Hematopoietic multipotent progenitor cell treated with erythropoietin and hydrocortisone succinate and interleukin-3 and kit ligand, for 8 days (in vitro differentiated cells): ENCODE results near the gene STAT3.
"Not testable (repeated sequence)": the region's sequence is repeated elsewhere in the genome, so short reads cannot be mapped to it uniquely, and the experiment has no call there.

Experiments
- DNase-seq: peaks from one replicate; pipeline ENCODE4 v3.0.0-alpha.2; 2015

The STAT3 gene

DNA sequence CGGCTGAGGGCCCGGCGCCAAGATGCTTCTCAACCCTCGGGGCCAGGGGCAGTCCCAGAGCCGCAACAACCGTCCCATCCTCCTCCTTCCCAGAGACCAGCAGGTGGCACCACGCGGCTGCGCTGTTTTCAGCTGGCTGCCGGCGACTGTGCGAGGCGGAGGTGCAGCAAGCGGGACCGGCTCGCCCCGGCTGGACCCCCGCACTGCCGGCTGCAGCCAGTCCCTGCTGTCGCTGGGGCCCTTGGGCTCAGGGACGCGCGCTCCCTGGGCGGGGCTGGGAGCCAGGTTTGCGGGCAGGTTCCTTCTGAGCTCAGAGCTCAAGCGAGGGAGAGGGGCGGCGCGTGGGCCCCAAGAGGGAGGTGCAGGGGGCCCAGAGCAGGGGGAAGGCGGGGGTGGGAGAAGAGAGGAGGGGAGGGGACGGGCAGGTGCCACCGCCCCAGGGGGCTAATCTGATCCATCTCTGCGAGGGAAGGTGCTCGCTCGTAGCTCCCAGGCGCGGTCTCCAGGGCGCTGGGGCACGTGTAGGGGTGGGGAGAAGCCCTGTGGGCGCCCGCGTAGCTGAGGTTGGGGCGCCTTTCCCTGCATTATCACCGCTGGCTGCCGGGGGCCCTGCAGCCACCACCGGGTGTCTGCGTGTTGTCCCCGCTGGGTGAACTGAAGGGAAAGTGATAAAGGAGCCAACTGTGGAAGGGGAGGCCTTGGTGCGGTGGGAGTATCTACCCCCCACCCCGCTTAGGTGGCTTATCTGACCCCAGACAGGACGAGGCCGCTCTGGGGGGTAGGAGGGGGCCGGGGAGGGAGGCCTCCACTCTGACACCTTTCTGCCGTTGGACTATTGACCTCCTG, 75.7 kb downstream of the STAT3 start:
- DNase-seq = peak; percentile 95

GRCh38 chr17:42312035-42312284, 76.3 kb downstream of the STAT3 start:
- DNase-seq = no peak

DNA sequence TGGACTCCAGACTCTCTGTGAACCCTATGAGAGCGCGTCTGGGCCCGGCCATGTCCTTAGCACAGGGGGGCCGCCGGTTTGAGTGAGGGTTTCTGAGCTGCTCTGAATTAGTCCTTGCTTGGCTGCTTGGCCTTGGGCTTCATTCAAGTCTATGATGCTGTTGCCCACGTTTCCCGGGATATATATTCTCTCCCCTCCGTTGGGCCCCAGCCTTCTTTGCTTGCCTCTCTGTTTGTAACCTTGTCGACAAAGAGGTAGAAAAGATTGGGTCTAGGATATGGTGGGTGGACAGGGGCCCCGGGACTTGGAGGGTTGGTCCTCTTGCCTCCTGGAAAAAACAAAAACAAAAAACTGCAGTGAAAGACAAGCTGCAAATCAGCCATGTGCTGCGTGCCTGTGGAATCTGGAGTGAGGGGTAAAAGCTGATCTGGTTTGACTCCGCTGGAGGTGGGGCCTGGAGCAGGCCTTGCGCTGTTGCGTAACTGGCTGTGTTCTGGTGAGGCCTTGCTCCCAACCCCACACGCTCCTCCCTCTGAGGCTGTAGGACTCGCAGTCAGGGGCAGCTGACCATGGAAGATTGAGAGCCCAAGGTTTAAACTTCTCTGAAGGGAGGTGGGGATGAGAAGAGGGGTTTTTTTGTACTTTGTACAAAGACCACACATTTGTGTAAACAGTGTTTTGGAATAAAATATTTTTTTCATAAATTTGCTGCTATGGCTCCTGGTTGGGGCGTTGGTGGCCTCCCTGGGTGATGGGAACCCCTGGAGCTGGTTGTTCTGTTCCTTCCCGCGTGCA, 76.8 kb downstream of the STAT3 start:
- DNase-seq = peak; percentile 95

DNA sequence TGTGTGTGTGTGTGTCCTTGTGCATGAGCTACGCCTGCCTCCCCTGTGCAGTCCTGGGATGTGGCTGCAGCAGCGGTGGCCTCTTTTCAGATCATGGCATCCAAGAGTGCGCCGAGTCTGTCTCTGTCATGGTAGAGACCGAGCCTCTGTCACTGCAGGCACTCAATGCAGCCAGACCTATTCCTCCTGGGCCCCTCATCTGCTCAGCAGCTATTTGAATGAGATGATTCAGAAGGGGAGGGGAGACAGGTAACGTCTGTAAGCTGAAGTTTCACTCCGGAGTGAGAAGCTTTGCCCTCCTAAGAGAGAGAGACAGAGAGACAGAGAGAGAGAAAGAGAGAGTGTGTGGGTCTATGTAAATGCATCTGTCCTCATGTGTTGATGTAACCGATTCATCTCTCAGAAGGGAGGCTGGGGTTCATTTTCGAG, 77.4 kb downstream of the STAT3 start:
- DNase-seq = peak; percentile 39

GRCh38 chr17:42309986-42310786, 78.1 kb downstream of the STAT3 start:
- DNase-seq = no peak

DNA sequence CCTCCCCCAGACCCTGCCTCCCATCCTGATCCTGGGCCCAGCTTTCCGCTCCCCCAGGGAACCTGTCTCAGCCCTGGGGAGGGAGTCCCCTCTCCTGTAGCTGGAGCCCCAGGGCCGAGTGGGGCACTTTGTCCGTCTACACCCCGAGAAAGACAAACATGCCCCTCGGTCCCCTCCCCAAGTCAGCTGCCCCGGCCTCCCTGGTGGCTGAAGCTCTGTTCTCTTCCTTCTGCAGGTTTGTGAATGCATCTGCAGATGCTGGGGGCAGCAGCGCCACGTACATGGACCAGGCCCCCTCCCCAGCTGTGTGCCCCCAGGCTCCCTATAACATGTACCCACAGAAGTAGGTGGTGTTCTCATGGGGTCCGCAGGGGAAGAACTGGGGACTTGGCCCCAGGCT, 79.1 kb downstream of the STAT3 start:
- no peak for DNase-seq

- DNase-seq = peak; percentile 56
Measured at GRCh38 chr17:42308446-42308845, 79.8 kb downstream of the STAT3 start.

- no peak for DNase-seq
Measured at GRCh38 chr17:42307362-42307927, 80.8 kb downstream of the STAT3 start.

GRCh38 chr17:42306385-42306667, 81.9 kb downstream of the STAT3 start:
- DNase-seq = no peak

DNA sequence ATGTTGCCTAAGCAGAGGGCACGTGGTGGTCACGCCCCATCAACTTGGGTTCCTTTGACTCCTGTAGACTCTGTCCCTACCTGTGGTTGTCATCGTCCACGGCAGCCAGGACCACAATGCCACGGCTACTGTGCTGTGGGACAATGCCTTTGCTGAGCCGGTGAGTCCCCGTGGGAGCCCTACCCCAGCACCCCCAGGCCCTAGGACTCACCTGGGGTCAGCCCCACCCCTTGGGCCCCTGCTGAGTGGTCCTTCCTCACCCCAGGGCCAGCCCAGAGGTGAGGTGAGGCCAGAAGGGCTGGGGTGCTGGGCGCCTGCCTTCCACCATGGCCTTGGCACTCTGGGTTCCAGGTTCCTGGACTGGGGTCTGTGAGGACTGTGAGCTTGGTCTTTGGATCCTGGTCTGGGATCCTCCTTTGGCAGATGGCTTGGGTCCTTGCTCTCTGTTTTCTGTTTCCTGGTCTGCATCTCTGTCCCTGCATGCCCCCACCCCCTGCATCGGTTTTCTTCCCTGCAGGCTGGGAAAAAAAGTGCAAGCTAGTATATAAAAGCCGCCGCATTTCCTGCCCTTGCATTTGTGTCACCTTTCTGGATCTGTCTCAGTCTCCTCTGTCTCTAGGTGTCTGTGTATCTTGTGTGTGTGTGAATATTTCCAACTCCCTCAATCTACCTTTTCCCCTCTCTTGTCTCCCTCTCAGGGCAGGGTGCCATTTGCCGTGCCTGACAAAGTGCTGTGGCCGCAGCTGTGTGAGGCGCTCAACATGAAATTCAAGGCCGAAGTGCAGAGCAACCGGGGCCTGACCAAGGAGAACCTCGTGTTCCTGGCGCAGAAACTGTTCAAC, 82.5 kb downstream of the STAT3 start:
- DNase-seq = no peak

GRCh38 chr17:42305031-42305330, 83.3 kb downstream of the STAT3 start:
- not testable (repeated sequence) for DNase-seq

DNA sequence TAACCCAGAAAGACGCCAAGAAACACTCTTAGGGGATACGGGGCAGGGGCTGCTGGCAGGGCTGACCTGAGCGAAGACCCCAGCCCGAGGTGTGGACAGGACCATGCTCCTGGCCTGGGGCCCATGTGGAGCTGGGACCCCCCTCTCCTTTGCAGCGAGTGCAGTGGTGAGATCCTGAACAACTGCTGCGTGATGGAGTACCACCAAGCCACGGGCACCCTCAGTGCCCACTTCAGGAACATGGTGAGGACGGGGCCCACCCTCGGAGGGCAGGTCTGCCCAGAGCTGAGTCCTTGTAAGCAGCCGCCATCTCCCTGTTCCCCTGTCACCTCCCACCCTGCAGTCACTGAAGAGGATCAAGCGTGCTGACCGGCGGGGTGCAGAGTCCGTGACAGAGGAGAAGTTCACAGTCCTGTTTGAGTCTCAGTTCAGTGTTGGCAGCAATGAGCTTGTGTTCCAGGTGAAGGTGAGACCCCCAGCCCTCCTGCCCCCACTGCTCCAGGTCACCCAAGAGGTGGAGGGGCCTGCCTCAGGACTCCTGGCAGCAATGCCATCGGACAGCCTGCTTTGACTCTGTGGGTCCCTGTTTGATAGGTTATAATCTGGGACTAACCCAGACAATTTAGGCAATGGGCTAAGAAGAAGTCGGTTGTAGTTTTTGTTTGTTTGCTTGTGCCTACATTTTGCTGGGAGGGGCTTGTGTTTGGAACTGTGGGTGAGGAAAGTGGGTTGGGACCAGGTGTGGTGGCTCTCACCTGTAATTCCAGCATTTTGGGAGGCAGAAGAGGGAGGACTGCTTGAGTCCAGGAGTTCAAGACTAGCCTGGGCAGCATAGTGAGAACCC, 83.8 kb downstream of the STAT3 start:
- no peak for DNase-seq

DNA sequence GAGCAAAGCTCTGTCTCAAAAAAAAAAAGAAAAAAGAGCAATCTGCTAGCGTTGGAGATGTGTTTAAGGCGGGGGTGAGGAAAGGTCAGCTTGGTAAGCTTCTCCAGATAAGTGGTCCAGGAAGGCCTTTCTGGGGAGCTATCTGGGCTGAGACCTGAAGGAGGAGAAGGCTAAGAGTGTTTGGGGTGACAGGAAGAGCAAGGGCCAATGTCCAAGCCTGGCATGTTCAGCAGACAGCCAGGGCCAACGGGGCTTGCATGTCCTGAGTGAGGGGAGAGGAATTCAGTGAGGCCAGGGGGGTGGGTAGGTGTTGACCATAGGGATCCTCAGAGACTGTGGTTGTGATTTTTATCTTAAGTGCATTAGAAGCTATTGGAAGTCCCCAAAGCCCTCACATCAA, 84.5 kb downstream of the STAT3 start:
- DNase-seq = no peak

DNA sequence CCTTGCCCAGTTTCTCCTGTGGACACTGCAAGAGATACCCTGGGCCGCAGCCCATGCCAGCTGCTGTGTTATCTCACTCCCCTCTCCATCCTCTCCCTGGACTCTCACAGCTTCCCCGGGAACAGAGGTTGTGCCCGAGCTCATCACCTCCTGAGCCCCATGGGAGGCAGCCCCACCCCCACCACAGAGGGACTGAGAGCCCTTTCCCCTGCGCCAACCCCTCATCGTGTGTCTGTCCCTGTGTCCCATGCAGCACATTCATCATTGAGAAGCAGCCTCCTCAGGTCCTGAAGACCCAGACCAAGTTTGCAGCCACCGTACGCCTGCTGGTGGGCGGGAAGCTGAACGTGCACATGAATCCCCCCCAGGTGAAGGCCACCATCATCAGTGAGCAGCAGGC, 87.2 kb downstream of the STAT3 start:
- no peak for DNase-seq

DNA sequence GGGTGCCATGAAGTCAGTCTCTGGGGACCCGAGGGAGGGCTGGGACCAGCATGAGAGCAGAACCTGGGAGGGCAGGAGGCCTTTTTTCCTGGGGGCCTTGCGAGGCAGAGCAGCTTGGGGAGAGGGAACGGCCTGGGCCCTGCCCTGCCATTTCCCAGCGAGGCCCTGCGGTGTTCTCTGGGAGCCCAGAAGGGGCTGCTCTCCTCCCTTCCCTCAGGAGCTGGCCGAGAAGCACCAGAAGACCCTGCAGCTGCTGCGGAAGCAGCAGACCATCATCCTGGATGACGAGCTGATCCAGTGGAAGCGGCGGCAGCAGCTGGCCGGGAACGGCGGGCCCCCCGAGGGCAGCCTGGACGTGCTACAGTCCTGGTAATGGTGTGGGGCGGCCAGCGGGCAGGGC, 88.3 kb downstream of the STAT3 start:
- not testable (repeated sequence) for DNase-seq

GRCh38 chr17:42299361-42299760, 88.9 kb downstream of the STAT3 start:
- DNase-seq = not testable (repeated sequence)

- not testable (repeated sequence) for DNase-seq
Measured at GRCh38 chr17:42297775-42298174, 90.5 kb downstream of the STAT3 start.

DNA sequence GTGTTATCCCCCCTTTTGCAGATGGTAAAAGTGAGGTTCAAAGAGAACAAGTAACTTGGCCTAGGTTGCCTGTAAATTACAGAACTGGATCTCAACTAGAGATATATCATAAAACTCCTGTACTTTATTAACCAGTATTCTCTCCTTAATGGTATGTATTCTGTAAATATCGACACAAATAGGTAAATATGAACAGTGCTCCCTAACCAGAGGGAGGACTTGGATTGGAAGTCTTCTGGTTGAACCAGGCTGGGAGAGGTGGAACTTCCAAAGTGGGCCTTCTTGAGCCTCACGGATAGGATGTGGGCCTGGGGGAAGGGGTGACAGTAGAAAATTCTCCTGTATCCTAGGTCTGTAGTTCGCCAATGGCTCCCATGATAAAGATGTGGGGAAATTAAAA, 92.2 kb downstream of the STAT3 start:
- no peak for DNase-seq

GRCh38 chr17:42294469-42295398, 93.5 kb downstream of the STAT3 start:
- no peak for DNase-seq

DNA sequence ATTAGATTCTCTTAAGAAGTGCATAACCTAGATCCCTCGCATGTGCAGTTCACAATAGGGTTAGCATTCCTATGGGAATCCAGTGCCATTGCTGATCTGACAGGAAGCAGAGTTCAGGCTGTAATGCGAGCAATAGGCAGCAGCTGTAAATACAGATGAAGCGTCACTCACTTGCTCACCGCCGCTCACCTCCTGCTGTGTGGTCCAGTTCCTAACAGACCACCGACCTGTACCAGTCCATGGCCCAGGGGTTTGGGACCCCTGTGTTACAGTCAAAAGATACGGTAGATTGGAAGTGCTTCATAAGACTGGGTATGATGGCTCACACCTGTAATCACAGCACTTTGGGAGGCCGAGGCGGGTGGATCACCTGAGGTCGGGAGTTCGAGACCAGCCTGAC, 97.1 kb downstream of the STAT3 start:
- DNase-seq = no peak

GRCh38 chr17:42290577-42290976, 97.7 kb downstream of the STAT3 start:
- DNase-seq = no peak
